HG03066 (cell line): ENCODE measurements around the gene PDE4B.

Experiments
- ATAC-seq: cut with Tn5 transposase; IDR thresholded peaks from one replicate; pipeline ENCODE4 v1.9.1; 2021; ENCODE audit warnings: low read depth; ENCODE audit not compliant: unreplicated experiment

PDE4B gene

GRCh38 chr1:66346873-66347272, 554.2 kb downstream of the PDE4B start:
- no peak for ATAC-seq

GRCh38 chr1:66348776-66349175, 556.1 kb downstream of the PDE4B start:
- no peak for ATAC-seq

- no peak for ATAC-seq
Observed at GRCh38 chr1:66349242-66349641, 556.5 kb downstream of the PDE4B start.

- ATAC-seq: peak; percentile 63
Observed at GRCh38 chr1:66350001-66350547, 557.4 kb downstream of the PDE4B start.

- ATAC-seq: no peak
Observed at GRCh38 chr1:66351478-66351877, 558.8 kb downstream of the PDE4B start.

GRCh38 chr1:66351913-66352312, 559.2 kb downstream of the PDE4B start:
- ATAC-seq: peak; percentile 45

GRCh38 chr1:66352792-66353191, 560.1 kb downstream of the PDE4B start:
- ATAC-seq: no peak

- no peak for ATAC-seq
Observed at GRCh38 chr1:66353257-66353656, 560.6 kb downstream of the PDE4B start.

GRCh38 chr1:66354311-66355201, 561.9 kb downstream of the PDE4B start:
- ATAC-seq: no peak

- no peak for ATAC-seq
Observed at GRCh38 chr1:66355756-66356155, 563.1 kb downstream of the PDE4B start.

GRCh38 chr1:66356605-66357004, 563.9 kb downstream of the PDE4B start:
- no peak for ATAC-seq

- ATAC-seq: no peak
Observed at GRCh38 chr1:66357021-66357420, 564.3 kb downstream of the PDE4B start.

GRCh38 chr1:66357478-66358197, 564.9 kb downstream of the PDE4B start:
- ATAC-seq: no peak

- ATAC-seq: no peak
Observed at GRCh38 chr1:66359269-66359668, 566.6 kb downstream of the PDE4B start.

GRCh38 chr1:66359815-66360214, 567.1 kb downstream of the PDE4B start:
- ATAC-seq: no peak

- ATAC-seq: no peak
Observed at GRCh38 chr1:66360285-66360724, 567.6 kb downstream of the PDE4B start.

- peak; percentile 69 for ATAC-seq
Observed at GRCh38 chr1:66364578-66365391, 572.1 kb downstream of the PDE4B start.

- no peak for ATAC-seq
Observed at GRCh38 chr1:66365635-66366034, 572.9 kb downstream of the PDE4B start.

GRCh38 chr1:66366634-66367033, 573.9 kb downstream of the PDE4B start:
- ATAC-seq: no peak

GRCh38 chr1:66367369-66367768, 574.7 kb downstream of the PDE4B start:
- no peak for ATAC-seq

- ATAC-seq: no peak
Observed at GRCh38 chr1:66368261-66368660, 575.6 kb downstream of the PDE4B start.
